Liver (tissue), 9 donors: Measurements from ENCODE around the gene WSCD1. TPM values are rescaled to one million over a fixed set of nuclear protein-coding genes. Genes with fewer than 3 reads are reported as not detected.

Experiments used
- DNase-seq: peaks from one replicate; pipeline ENCODE4 v3.0.0-alpha.2; 2017; ENCODE audit warnings: low spot score
- H3K27ac ChIP-seq, 2 donors: one replicate each; pipeline ENCODE4 v1.7.0; 2013; ENCODE audit warnings: inconsistent platforms in 2 of 2, low read length in 2 of 2, control low read depth in 1 of 2, low read depth in 1 of 2, mild to moderate bottlenecking in 1 of 2
- H3K27me3 ChIP-seq, 4 donors: one replicate each; pipeline versions ENCODE4 v1.6.1 to v1.7.0; 2013; ENCODE audit warnings: low read length in 3 of 4, inconsistent platforms in 1 of 4, mild to moderate bottlenecking in 1 of 4, moderate library complexity in 1 of 4; ENCODE audit not compliant: control insufficient read depth in 4 of 4, insufficient read depth in 4 of 4
- H3K36me3 ChIP-seq, 4 donors: one replicate each; pipeline versions ENCODE4 v1.6.1 to v1.7.0; 2013; ENCODE audit warnings: low read length in 3 of 4, mild to moderate bottlenecking in 3 of 4, low read depth in 1 of 4, moderate library complexity in 1 of 4; ENCODE audit not compliant: control insufficient read depth in 4 of 4, insufficient read depth in 3 of 4
- H3K4me1 ChIP-seq, 4 donors: one replicate each; pipeline versions ENCODE4 v1.6.1 to v1.7.0; 2013; ENCODE audit warnings: low read length in 3 of 4, mild to moderate bottlenecking in 3 of 4, moderate library complexity in 1 of 4; ENCODE audit not compliant: control insufficient read depth in 4 of 4, insufficient read depth in 4 of 4
- H3K4me3 ChIP-seq, 3 donors: one replicate each; pipeline versions ENCODE4 v1.6.1 to v1.7.0; 2013; ENCODE audit warnings: low read length in 3 of 3, control low read depth in 1 of 3, low read depth in 1 of 3, mild to moderate bottlenecking in 1 of 3
- H3K9ac ChIP-seq, 2 donors: one replicate each; pipeline ENCODE4 v1.7.0; 2013; ENCODE audit warnings: low read length in 2 of 2, mild to moderate bottlenecking in 2 of 2, moderate library complexity in 2 of 2, control low read depth in 1 of 2, low read depth in 1 of 2
- H3K9me3 ChIP-seq, 4 donors: one replicate each; pipeline versions ENCODE4 v1.6.1 to v1.7.0; 2013; ENCODE audit warnings: low read length in 3 of 4; ENCODE audit not compliant: control insufficient read depth in 4 of 4
- EGR1 ChIP-seq, 2 donors: IDR thresholded peaks; 2 replicates each; pipeline ENCODE4 v1.6.1; 2016 to 2018; ENCODE audit warnings: antibody characterized with exemption in 2 of 2, low read depth in 2 of 2
- FOXA1 ChIP-seq: IDR thresholded peaks from 2 replicates; pipeline ENCODE4 v1.6.1; 2016; ENCODE audit warnings: antibody characterized with exemption
- FOXA2 ChIP-seq: IDR thresholded peaks from 2 replicates; pipeline ENCODE4 v1.6.1; 2016; ENCODE audit warnings: antibody characterized with exemption
- GABPA ChIP-seq, 2 donors: IDR thresholded peaks in 1 of 2; conservative IDR thresholded peaks in 1 of 2; 2 replicates each; pipeline ENCODE4 v1.6.1; 2016; ENCODE audit warnings: antibody characterized with exemption in 2 of 2, mild to moderate bottlenecking in 1 of 2, moderate library complexity in 1 of 2
- HNF4A ChIP-seq, 2 donors: conservative IDR thresholded peaks; 2 replicates each; pipeline ENCODE4 v1.6.1; 2016; ENCODE audit warnings: antibody characterized with exemption in 2 of 2, mild to moderate bottlenecking in 2 of 2
- HNF4G ChIP-seq: IDR thresholded peaks from 2 replicates; pipeline ENCODE4 v1.6.1; 2016; ENCODE audit warnings: antibody characterized with exemption
- JUND ChIP-seq, 2 donors: IDR thresholded peaks; 2 replicates each; pipeline ENCODE4 v1.6.1; 2016; ENCODE audit warnings: antibody characterized with exemption in 2 of 2
- NR2F2 ChIP-seq: IDR thresholded peaks from 2 replicates; pipeline ENCODE4 v1.6.1; 2016; ENCODE audit warnings: antibody characterized with exemption
- RAD21 ChIP-seq, 2 donors: IDR thresholded peaks; 2 replicates each; pipeline ENCODE4 v1.6.1; 2016; ENCODE audit warnings: antibody characterized with exemption in 2 of 2, mild to moderate bottlenecking in 2 of 2
- RXRA ChIP-seq, 2 donors: IDR thresholded peaks; 2 replicates each; pipeline ENCODE4 v1.6.1; 2017 to 2018; ENCODE audit warnings: antibody characterized with exemption in 2 of 2, mild to moderate bottlenecking in 1 of 2
- SP1 ChIP-seq: IDR thresholded peaks from 2 replicates; pipeline ENCODE4 v1.6.1; 2018; ENCODE audit warnings: antibody characterized with exemption, mild to moderate bottlenecking
- TAF1 ChIP-seq: conservative IDR thresholded peaks from 2 replicates; pipeline ENCODE4 v1.6.1; 2016; ENCODE audit warnings: antibody characterized with exemption, mild to moderate bottlenecking
- YY1 ChIP-seq: IDR thresholded peaks from 2 replicates; pipeline ENCODE4 v1.6.1; 2016; ENCODE audit warnings: antibody characterized with exemption, mild to moderate bottlenecking
- WGBS: extraction: QIAGEN DNeasy Blood & Tissue Kit; methylation state at CpG from one replicate; pipeline ENCODE4 v1.1.7; 2013; 5-methylcytosine and 5-hydroxymethylcytosine counted together
- polyA plus RNA-seq, 2 donors: library from polyadenylated mRNA; stranded (reverse) in 1 of 2; unstranded in 1 of 2; fragments of 200-250 nt in 1 of 2; fragments of >200 nt in 1 of 2; fragmentation: Nextera tagmentation in 1 of 2; extraction: Ambion mirVana in 1 of 2; gene quantifications; one replicate each; pipeline versions ENCODE4 v1.2.1 to v1.2.3, GENCODE V29; 2013 to 2015
- total RNA-seq, 2 donors: library from RNA; depleted of rRNA; stranded (reverse); fragments of >200 nt; gene quantifications; one replicate each; pipeline ENCODE4 v1.2.3, GENCODE V29; 2014
- TF ChIP-seq, protein P1 (sequence below): IDR thresholded peaks from 2 replicates; pipeline ENCODE4 v1.6.1; 2016; ENCODE audit warnings: antibody characterized with exemption
- TF ChIP-seq, protein P2 (sequence below): fragments of 150-350 bp; IDR thresholded peaks from 2 replicates; pipeline ENCODE4 v1.5.1; 2017; ENCODE audit warnings: improper control_type of control experiment, low read depth, low read length; ENCODE audit not compliant: missing input control
- TF ChIP-seq, protein P3 (sequence below): IDR thresholded peaks from 2 replicates; pipeline ENCODE4 v1.6.1; 2016; ENCODE audit warnings: antibody characterized with exemption
- TF ChIP-seq, protein P4 (sequence below): IDR thresholded peaks from 2 replicates; pipeline ENCODE4 v1.6.1; 2016; ENCODE audit warnings: antibody characterized with exemption, mild to moderate bottlenecking
- TF ChIP-seq, protein P5 (sequence below): IDR thresholded peaks from 2 replicates; pipeline ENCODE4 v1.6.1; 2016; ENCODE audit warnings: antibody characterized with exemption
- donor health status: healthy.
- donor health status: healthy.
- donor health status: healthy.
- donor health status: healthy.
- donor health status: healthy.

The WSCD1 gene
- total and polyA plus RNA-seq, 4 donors: 0.10 to 3.8 (median 1.3) TPM

DNA sequence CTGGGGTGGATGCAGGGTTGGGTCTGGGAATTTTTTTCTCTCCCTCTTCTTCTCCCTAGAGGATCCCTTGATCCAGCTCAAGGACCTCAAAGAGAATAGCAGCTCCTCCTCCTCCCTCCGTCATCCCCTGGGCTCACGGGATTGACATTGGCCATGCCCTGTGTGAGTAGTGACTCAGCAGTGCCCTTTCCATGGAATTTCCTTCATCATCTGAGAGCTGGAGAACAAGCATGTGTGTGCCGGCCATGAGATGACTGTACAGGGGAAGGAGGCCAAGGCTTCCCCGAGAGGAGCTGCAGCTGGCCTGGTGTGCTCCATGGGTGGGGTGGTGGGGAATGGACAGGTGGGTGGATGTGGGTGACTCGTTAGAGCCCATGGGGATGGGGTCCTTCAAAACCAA is 8.9 kb upstream of the WSCD1 start:
- WGBS: 80% methylated on average over 5 of the region's 5 CpGs
- Histone ChIP-seq H3K27me3 (peaks cover 0 to 3% (median under 1%) of the 10 kb centered on the region in 4 donors), H3K27ac (no peak overlapping the region), H3K36me3 (no peaks in the 10 kb centered on the region), H3K9me3 (no peaks in the 10 kb centered on the region), H3K4me3 (no peak overlapping the region), H3K4me1 (no peaks in the 10 kb centered on the region), H3K9ac (no peak overlapping the region)
- DNase-seq: no peak
- TF ChIP-seq RAD21 (IDR thresholded peaks at IDR 0.05) (no peak), SP1 (no peak), EGR1 (IDR thresholded peaks at IDR 0.05; ENCODE audit: low read depth in 2 of 2) (no peak), FOXA2 (no peak), NR2F2 (no peak), JUND (IDR thresholded peaks at IDR 0.05) (no peak), HNF4A (conservative IDR thresholded peaks at IDR 0.05) (no peak), TAF1 (no peak), FOXA1 (no peak), HNF4G (no peak), YY1 (no peak), RXRA (IDR thresholded peaks at IDR 0.05) (no peak), GABPA (IDR thresholded peaks at IDR 0.05 in 1 of 2, conservative IDR thresholded peaks at IDR 0.05 in 1 of 2) (no peak)
- TF ChIP-seq, protein P1, sequence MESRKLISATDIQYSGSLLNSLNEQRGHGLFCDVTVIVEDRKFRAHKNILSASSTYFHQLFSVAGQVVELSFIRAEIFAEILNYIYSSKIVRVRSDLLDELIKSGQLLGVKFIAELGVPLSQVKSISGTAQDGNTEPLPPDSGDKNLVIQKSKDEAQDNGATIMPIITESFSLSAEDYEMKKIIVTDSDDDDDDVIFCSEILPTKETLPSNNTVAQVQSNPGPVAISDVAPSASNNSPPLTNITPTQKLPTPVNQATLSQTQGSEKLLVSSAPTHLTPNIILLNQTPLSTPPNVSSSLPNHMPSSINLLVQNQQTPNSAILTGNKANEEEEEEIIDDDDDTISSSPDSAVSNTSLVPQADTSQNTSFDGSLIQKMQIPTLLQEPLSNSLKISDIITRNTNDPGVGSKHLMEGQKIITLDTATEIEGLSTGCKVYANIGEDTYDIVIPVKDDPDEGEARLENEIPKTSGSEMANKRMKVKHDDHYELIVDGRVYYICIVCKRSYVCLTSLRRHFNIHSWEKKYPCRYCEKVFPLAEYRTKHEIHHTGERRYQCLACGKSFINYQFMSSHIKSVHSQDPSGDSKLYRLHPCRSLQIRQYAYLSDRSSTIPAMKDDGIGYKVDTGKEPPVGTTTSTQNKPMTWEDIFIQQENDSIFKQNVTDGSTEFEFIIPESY: no peak
- TF ChIP-seq, protein P2, sequence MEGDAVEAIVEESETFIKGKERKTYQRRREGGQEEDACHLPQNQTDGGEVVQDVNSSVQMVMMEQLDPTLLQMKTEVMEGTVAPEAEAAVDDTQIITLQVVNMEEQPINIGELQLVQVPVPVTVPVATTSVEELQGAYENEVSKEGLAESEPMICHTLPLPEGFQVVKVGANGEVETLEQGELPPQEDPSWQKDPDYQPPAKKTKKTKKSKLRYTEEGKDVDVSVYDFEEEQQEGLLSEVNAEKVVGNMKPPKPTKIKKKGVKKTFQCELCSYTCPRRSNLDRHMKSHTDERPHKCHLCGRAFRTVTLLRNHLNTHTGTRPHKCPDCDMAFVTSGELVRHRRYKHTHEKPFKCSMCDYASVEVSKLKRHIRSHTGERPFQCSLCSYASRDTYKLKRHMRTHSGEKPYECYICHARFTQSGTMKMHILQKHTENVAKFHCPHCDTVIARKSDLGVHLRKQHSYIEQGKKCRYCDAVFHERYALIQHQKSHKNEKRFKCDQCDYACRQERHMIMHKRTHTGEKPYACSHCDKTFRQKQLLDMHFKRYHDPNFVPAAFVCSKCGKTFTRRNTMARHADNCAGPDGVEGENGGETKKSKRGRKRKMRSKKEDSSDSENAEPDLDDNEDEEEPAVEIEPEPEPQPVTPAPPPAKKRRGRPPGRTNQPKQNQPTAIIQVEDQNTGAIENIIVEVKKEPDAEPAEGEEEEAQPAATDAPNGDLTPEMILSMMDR: no peak
- TF ChIP-seq, protein P3, sequence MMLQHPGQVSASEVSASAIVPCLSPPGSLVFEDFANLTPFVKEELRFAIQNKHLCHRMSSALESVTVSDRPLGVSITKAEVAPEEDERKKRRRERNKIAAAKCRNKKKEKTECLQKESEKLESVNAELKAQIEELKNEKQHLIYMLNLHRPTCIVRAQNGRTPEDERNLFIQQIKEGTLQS: no peak
- TF ChIP-seq, protein P4, sequence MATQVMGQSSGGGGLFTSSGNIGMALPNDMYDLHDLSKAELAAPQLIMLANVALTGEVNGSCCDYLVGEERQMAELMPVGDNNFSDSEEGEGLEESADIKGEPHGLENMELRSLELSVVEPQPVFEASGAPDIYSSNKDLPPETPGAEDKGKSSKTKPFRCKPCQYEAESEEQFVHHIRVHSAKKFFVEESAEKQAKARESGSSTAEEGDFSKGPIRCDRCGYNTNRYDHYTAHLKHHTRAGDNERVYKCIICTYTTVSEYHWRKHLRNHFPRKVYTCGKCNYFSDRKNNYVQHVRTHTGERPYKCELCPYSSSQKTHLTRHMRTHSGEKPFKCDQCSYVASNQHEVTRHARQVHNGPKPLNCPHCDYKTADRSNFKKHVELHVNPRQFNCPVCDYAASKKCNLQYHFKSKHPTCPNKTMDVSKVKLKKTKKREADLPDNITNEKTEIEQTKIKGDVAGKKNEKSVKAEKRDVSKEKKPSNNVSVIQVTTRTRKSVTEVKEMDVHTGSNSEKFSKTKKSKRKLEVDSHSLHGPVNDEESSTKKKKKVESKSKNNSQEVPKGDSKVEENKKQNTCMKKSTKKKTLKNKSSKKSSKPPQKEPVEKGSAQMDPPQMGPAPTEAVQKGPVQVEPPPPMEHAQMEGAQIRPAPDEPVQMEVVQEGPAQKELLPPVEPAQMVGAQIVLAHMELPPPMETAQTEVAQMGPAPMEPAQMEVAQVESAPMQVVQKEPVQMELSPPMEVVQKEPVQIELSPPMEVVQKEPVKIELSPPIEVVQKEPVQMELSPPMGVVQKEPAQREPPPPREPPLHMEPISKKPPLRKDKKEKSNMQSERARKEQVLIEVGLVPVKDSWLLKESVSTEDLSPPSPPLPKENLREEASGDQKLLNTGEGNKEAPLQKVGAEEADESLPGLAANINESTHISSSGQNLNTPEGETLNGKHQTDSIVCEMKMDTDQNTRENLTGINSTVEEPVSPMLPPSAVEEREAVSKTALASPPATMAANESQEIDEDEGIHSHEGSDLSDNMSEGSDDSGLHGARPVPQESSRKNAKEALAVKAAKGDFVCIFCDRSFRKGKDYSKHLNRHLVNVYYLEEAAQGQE: no peak
- TF ChIP-seq, protein P5, sequence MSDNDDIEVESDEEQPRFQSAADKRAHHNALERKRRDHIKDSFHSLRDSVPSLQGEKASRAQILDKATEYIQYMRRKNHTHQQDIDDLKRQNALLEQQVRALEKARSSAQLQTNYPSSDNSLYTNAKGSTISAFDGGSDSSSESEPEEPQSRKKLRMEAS: no peak
